ENCODE measurements around the gene MAP2K7. TPM values are rescaled to one million over a fixed set of nuclear protein-coding genes. Genes with fewer than 3 reads are reported as not detected.

The MAP2K7 gene
- total RNA-seq, 2 experiments from 2014 or later: 36.8 to 37.0 TPM

DNA sequence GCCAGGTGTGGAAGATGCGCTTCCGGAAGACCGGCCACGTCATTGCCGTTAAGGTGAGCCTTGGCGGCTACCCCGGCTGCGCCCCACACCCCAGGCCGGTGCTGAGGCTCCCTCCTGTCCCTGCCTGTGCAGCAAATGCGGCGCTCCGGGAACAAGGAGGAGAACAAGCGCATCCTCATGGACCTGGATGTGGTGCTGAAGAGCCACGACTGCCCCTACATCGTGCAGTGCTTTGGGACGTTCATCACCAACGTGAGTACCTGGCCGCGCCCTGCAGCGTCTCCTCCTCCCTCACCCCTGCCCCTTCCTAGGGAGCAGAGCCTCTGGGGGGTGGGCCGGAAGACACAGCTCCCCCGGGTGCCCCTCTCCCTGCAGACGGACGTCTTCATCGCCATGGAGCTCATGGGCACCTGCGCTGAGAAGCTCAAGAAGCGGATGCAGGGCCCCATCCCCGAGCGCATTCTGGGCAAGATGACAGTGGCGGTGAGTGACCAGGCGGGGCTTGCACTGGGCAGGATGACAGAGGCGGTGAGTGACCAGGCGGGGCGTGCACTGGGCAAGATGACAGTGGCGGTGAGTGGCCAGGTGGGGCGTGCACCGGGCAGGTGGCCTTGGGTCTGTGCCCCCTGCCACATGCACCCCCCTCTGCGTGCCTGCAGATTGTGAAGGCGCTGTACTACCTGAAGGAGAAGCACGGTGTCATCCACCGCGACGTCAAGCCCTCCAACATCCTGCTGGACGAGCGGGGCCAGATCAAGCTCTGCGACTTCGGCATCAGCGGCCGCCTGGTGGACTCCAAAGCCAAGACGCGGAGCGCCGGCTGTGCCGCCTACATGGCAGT lies 6.9 kb downstream of the MAP2K7 start:
- Mint-ChIP-seq H3K4me3 (no peak overlapping the region), H3K27me3 (peaks cover 3% of the 10 kb centered on the region), H3K27ac (no peak overlapping the region), H3K4me1 (ENCODE audit: low read depth) (peaks cover 8% of the 10 kb centered on the region), H3K9me3 (no peaks in the 10 kb centered on the region), H3K36me3 (ENCODE audit: low read depth) (peaks cover 23% of the 10 kb centered on the region)
- intact Hi-C loops (cut with micrococcal nuclease): no loop called here
- DNase-seq (no peak), ATAC-seq (no peak)
- POLR2A ChIA-PET: interaction anchor here (0.9 kb wide), 1 partner anchor 48 kb away, joined by 3 read pairs; no protein-coding TSS in a partner anchor
- TF ChIP-seq, protein P1, sequence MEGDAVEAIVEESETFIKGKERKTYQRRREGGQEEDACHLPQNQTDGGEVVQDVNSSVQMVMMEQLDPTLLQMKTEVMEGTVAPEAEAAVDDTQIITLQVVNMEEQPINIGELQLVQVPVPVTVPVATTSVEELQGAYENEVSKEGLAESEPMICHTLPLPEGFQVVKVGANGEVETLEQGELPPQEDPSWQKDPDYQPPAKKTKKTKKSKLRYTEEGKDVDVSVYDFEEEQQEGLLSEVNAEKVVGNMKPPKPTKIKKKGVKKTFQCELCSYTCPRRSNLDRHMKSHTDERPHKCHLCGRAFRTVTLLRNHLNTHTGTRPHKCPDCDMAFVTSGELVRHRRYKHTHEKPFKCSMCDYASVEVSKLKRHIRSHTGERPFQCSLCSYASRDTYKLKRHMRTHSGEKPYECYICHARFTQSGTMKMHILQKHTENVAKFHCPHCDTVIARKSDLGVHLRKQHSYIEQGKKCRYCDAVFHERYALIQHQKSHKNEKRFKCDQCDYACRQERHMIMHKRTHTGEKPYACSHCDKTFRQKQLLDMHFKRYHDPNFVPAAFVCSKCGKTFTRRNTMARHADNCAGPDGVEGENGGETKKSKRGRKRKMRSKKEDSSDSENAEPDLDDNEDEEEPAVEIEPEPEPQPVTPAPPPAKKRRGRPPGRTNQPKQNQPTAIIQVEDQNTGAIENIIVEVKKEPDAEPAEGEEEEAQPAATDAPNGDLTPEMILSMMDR (IDR thresholded peaks at IDR 0.05): no peak
- CTCF ChIA-PET: interaction anchor here (1.1 kb wide), 1 partner anchor 41 kb away, joined by 3 read pairs; no protein-coding TSS in a partner anchor

DNA sequence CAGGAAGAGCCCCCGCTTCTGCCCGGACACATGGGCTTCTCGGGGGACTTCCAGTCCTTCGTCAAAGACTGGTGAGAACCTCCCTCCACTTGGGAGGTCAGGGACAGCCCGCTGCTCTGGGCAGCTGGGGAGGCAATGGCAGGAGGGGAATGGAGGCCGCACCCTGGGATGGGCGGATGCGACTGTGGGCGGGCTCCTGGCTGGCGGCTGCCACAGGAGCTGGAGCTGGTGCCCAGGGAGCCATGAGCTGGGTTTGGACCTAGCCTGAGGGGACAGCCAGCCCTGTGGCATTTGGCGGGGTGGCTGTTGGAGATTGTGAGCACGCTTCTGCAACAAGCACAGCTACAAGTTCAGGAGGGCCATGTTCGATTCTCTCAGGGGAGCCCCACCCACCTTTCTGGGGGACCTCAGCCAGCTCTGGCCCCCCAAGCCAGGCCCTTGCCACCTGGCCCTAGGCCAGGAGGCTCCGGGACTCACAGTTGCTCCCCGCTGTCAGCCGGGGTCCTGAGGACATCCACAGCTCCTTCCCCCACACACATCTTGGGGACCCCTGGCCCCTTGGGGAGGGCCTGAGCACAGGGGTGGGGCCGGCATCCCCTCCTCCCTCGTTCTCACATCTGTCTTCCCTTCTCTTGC lies 7.9 kb downstream of the MAP2K7 start:
- H3K36me3 Mint-ChIP-seq (ENCODE audit: low read depth): peaks cover 19% of the 10 kb centered on the region
- CTCF ChIA-PET: no interaction called here
- no peak for ATAC-seq
- TF ChIP-seq, protein P1 (IDR thresholded peaks at IDR 0.05): no peak
- H3K9me3 Mint-ChIP-seq: no peaks in the 10 kb centered on the region
- H3K4me3 Mint-ChIP-seq: no peak overlapping the region
- peaks cover 8% of the 10 kb centered on the region for H3K27me3 Mint-ChIP-seq
- intact Hi-C loops (cut with micrococcal nuclease): no loop called here
- H3K4me1 Mint-ChIP-seq (ENCODE audit: low read depth): peaks cover 7% of the 10 kb centered on the region
- H3K27ac Mint-ChIP-seq: no peak overlapping the region
- no peak for DNase-seq
- POLR2A ChIA-PET: interaction anchor here (0.5 kb wide), 1 partner anchor 53 kb away, joined by 3 read pairs; no protein-coding TSS in a partner anchor

DNA sequence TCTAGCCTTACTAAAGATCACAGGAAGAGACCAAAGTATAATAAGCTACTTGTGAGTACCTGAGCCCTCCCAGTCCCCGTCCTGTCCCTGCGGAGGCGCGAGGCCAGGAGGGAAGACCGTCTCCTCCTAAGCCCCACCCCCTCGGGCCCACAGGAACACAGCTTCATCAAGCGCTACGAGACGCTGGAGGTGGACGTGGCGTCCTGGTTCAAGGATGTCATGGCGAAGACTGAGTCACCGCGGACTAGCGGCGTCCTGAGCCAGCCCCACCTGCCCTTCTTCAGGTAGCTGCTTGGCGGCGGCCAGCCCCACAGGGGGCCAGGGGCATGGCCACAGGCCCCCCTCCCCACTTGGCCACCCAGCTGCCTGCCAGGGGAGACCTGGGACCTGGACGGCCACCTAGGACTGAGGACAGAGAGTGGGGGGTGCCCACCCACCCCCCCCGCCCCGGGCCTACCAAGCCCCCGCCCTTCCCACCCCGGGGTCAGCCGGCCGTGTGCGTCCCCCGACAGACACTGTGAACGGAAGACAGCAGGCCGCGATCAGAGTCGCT lies 8.5 kb downstream of the MAP2K7 start:
- H3K36me3 Mint-ChIP-seq (ENCODE audit: low read depth): peaks cover 19% of the 10 kb centered on the region
- CTCF ChIA-PET: no interaction called here
- no peaks in the 10 kb centered on the region for H3K9me3 Mint-ChIP-seq
- TF ChIP-seq, protein P1 (IDR thresholded peaks at IDR 0.05): no peak
- peaks cover 11% of the 10 kb centered on the region for H3K4me1 Mint-ChIP-seq (ENCODE audit: low read depth)
- H3K27ac Mint-ChIP-seq: no peak overlapping the region
- H3K27me3 Mint-ChIP-seq: peaks cover 12% of the 10 kb centered on the region
- no peak overlapping the region for H3K4me3 Mint-ChIP-seq
- POLR2A ChIA-PET: interaction anchor here (0.5 kb wide), 1 partner anchor 54 kb away, joined by 3 read pairs; no protein-coding TSS in a partner anchor
- no peak for ATAC-seq
- intact Hi-C loops (cut with micrococcal nuclease): no loop called here
- no peak for DNase-seq

GRCh38 chr19:7912697-7913564 lies 9.3 kb downstream of the MAP2K7 start:
- no peak for DNase-seq
- intact Hi-C loops (cut with micrococcal nuclease): no loop called here
- ChIA-PET POLR2A (interaction anchor here (0.5 kb wide), 1 partner anchor 307 kb away, joined by 3 read pairs; no protein-coding TSS in a partner anchor), CTCF (no interaction called here)
- Mint-ChIP-seq H3K4me3 (no peak overlapping the region), H3K9me3 (no peaks in the 10 kb centered on the region), H3K4me1 (ENCODE audit: low read depth) (peaks cover 16% of the 10 kb centered on the region), H3K27me3 (peaks cover 14% of the 10 kb centered on the region), H3K27ac (no peak overlapping the region), H3K36me3 (ENCODE audit: low read depth) (peaks cover 19% of the 10 kb centered on the region)
- ATAC-seq: no peak
- TF ChIP-seq, protein P1 (IDR thresholded peaks at IDR 0.05): no peak
